Endothelial cell (in vitro differentiated cells): ENCODE measurements around the gene KRT80. TPM values are rescaled to one million over a fixed set of nuclear protein-coding genes. Genes with fewer than 3 reads are reported as not detected.

Source experiments
- DNase-seq: peaks from one replicate; pipeline ENCODE4 v3.0.0; 2021; ENCODE audit warnings: low spot score
- H3K27ac Mint-ChIP-seq: one replicate; pipeline ENCODE4 v1.8.0; 2021; ENCODE audit warnings: mixed read lengths, inconsistent platforms; ENCODE audit not compliant: unreplicated experiment
- H3K27me3 Mint-ChIP-seq: one replicate; pipeline ENCODE4 v1.8.0; 2021; ENCODE audit warnings: mild to moderate bottlenecking, moderate library complexity, mixed read lengths, inconsistent platforms; ENCODE audit not compliant: unreplicated experiment
- H3K36me3 Mint-ChIP-seq: one replicate; pipeline ENCODE4 v1.8.0; 2021; ENCODE audit warnings: mild to moderate bottlenecking, low read depth, mixed read lengths, inconsistent platforms; ENCODE audit not compliant: unreplicated experiment
- H3K4me1 Mint-ChIP-seq: one replicate; pipeline ENCODE4 v1.8.0; 2021; ENCODE audit warnings: mild to moderate bottlenecking, mixed read lengths, inconsistent platforms; ENCODE audit not compliant: unreplicated experiment
- H3K4me3 Mint-ChIP-seq: one replicate; pipeline ENCODE4 v1.8.0; 2021; ENCODE audit warnings: mild to moderate bottlenecking, mixed read lengths, inconsistent platforms; ENCODE audit not compliant: unreplicated experiment
- H3K9me3 Mint-ChIP-seq: one replicate; pipeline ENCODE4 v1.8.0; 2021; ENCODE audit warnings: mixed read lengths, inconsistent platforms; ENCODE audit not compliant: unreplicated experiment
- CTCF ChIP-seq: fragments of 200-600 bp; sonication (generic); IDR thresholded peaks from one replicate; pipeline ENCODE4 v1.5.0; 2021; ENCODE audit warnings: antibody characterized with exemption; ENCODE audit not compliant: unreplicated experiment
- total RNA-seq: library from RNA; stranded (reverse); fragmentation: NEBNext Ultra II Directional; extraction: Animal tissue kit (Norgen Biotek cat#: 25700); gene quantifications from one replicate; pipeline ENCODE4 v1.2.1, GENCODE V29; 2021; ENCODE audit not compliant: unreplicated experiment

KRT80 gene
- total RNA-seq, 1 donor from 2014 or later = 1.5 TPM

- DNase-seq = no peak
- H3K27me3 Mint-ChIP-seq = peaks cover 4% of the 10 kb centered on the region
- no peaks in the 10 kb centered on the region for H3K9me3 Mint-ChIP-seq
- no peak overlapping the region for H3K4me3 Mint-ChIP-seq
- H3K4me1 Mint-ChIP-seq = peaks cover 42% of the 10 kb centered on the region
- H3K27ac Mint-ChIP-seq = no peak overlapping the region
- no peak for TF ChIP-seq CTCF
- H3K36me3 Mint-ChIP-seq = no peaks in the 10 kb centered on the region
Observed at GRCh38 chr12:52167526-52167925, 24.3 kb downstream of the KRT80 start.

GRCh38 chr12:52166672-52167071 lies 25.1 kb downstream of the KRT80 start:
- no peaks in the 10 kb centered on the region for H3K36me3 Mint-ChIP-seq
- no peak overlapping the region for H3K4me3 Mint-ChIP-seq
- no peak for DNase-seq
- peaks cover 5% of the 10 kb centered on the region for H3K27me3 Mint-ChIP-seq
- no peak for TF ChIP-seq CTCF
- no peaks in the 10 kb centered on the region for H3K9me3 Mint-ChIP-seq
- H3K27ac Mint-ChIP-seq = no peak overlapping the region
- peaks cover 51% of the 10 kb centered on the region for H3K4me1 Mint-ChIP-seq

GRCh38 chr12:52165096-52165855 lies 26.5 kb downstream of the KRT80 start:
- no peak overlapping the region for H3K27ac Mint-ChIP-seq
- H3K9me3 Mint-ChIP-seq = no peaks in the 10 kb centered on the region
- peaks cover 58% of the 10 kb centered on the region for H3K4me1 Mint-ChIP-seq
- DNase-seq = no peak
- peaks cover 5% of the 10 kb centered on the region for H3K27me3 Mint-ChIP-seq
- H3K36me3 Mint-ChIP-seq = no peaks in the 10 kb centered on the region
- no peak for TF ChIP-seq CTCF
- no peak overlapping the region for H3K4me3 Mint-ChIP-seq

- H3K36me3 Mint-ChIP-seq = no peaks in the 10 kb centered on the region
- H3K27me3 Mint-ChIP-seq = peaks cover 5% of the 10 kb centered on the region
- no peak overlapping the region for H3K27ac Mint-ChIP-seq
Observed at GRCh38 chr12:52164624-52165023, 27.2 kb downstream of the KRT80 start.

More at GRCh38 chr12:52164624-52165023, 27.2 kb downstream of the KRT80 start:
- no peak for TF ChIP-seq CTCF
- no peak for DNase-seq
- no peak overlapping the region for H3K4me3 Mint-ChIP-seq
- peaks cover 53% of the 10 kb centered on the region for H3K4me1 Mint-ChIP-seq
- H3K9me3 Mint-ChIP-seq = no peaks in the 10 kb centered on the region
